ENCODE data around the gene ARFGEF2. TPM values are rescaled to one million over a fixed set of nuclear protein-coding genes. Genes with fewer than 3 reads are reported as not detected.

Gene ARFGEF2
- total RNA-seq, 3 donors from 2014 or later, result 46.2 to 73.8 (median 68.0) TPM

DNA sequence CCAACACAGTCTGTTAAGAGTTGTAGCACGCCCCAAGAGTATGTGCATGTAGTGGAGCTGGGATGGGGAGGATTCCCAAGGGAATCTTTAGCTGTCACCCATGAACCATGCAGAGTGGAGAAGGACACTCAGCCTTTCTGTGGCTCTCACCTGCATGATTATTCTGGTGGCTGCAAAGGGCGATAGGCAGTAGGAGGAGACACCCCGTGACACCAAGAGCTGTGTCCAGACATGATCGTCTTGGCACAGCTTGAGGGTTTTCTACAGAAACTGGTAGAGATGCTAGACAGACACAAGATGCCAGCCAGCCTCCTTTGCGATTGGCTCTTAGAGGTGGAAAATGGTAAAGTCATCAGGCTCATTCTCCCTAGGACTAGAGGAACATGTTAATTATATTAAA is 121.5 kb downstream of the ARFGEF2 start:
- ATAC-seq (no peak), DNase-seq (no peak)
- Histone ChIP-seq H3K4me1 (ENCODE audit: low read depth) (peaks cover 11% of the 10 kb centered on the region), H3K36me3 (ENCODE audit: low read depth) (no peaks in the 10 kb centered on the region), H3K4me3 (no peak overlapping the region), H3K9me3 (no peaks in the 10 kb centered on the region)
- no peak for TF ChIP-seq CTCF (IDR thresholded peaks at IDR 0.05)
- intact Hi-C loops (cut with DNase I, micrococcal nuclease), result no loop called here

DNA sequence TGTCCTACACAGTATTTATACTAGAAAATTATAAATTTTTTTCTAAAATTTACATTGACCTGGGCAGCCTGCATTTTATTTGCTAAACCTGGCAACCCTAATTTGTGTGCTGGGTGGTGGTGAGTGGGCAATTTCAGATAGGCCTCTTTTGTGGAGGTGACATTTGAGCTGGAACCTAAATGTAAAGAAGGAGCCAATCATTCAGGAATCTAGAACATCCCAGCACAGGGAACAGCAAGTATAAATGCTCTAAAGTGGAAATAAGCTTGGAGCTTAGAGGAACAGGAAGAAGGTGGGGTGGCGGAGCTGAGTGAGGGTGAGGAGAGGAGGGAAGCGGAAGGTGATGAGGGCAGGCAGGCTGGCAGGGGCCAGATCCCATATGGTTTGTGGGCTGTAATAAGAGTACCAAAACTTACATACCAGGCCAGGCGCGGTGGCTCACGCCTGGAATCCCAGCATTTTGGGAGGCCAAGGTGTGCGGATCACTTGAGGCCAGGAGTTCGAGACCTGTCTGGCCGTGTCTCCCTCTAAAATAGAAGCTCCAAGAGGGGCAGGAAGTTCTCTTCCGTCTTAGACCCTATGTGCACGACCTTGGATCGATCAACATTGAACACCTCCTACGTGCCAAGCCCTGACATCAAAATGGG is 124.1 kb downstream of the ARFGEF2 start:
- ATAC-seq, result no peak

GRCh38 chr20:49046087-49046900 is 124.8 kb downstream of the ARFGEF2 start, which contains the start of gene CSE1L:
CSE1L (plus strand) TSS chr20:49046312; CDS start chr20:49058464, 12,152 bp downstream.
- ATAC-seq (peak; percentile 96), DNase-seq (peak; percentile 94 to 97 (median 96))
- no peaks in the 10 kb centered on the region for H3K9me3 ChIP-seq
- H3K36me3 ChIP-seq (ENCODE audit: low read depth), result peaks cover 3% of the 10 kb centered on the region
- H3K4me1 ChIP-seq (ENCODE audit: low read depth), result peaks cover 11% of the 10 kb centered on the region
- intact Hi-C loops (cut with DNase I, micrococcal nuclease), result no loop called here
- H3K4me3 ChIP-seq, result peak within 1 kb of the TSS; percentile 98
- no peak for TF ChIP-seq CTCF (IDR thresholded peaks at IDR 0.05)

More for the DNA sequence above, 124.1 kb downstream of the ARFGEF2 start:
- Histone ChIP-seq H3K4me1 (ENCODE audit: low read depth) (peaks cover 11% of the 10 kb centered on the region), H3K36me3 (ENCODE audit: low read depth) (peaks cover 3% of the 10 kb centered on the region), H3K4me3 (no peak overlapping the region), H3K9me3 (no peaks in the 10 kb centered on the region)
- DNase-seq, result peak in 1 of 3 donors; percentile 69
- intact Hi-C loops (cut with DNase I, micrococcal nuclease), result no loop called here
- TF ChIP-seq CTCF (IDR thresholded peaks at IDR 0.05), result no peak

- no peak for TF ChIP-seq CTCF (IDR thresholded peaks at IDR 0.05)
- Histone ChIP-seq H3K9me3 (no peaks in the 10 kb centered on the region), H3K36me3 (ENCODE audit: low read depth) (peaks cover 3% of the 10 kb centered on the region), H3K4me3 (no peak overlapping the region), H3K4me1 (ENCODE audit: low read depth) (peaks cover 9% of the 10 kb centered on the region)
- no peak for ATAC-seq
- intact Hi-C loops (cut with DNase I, micrococcal nuclease), result no loop called here
- DNase-seq, result no peak
These were observed 130.8 kb downstream of the ARFGEF2 start for GRCh38 chr20:49052334-49052733.

DNA sequence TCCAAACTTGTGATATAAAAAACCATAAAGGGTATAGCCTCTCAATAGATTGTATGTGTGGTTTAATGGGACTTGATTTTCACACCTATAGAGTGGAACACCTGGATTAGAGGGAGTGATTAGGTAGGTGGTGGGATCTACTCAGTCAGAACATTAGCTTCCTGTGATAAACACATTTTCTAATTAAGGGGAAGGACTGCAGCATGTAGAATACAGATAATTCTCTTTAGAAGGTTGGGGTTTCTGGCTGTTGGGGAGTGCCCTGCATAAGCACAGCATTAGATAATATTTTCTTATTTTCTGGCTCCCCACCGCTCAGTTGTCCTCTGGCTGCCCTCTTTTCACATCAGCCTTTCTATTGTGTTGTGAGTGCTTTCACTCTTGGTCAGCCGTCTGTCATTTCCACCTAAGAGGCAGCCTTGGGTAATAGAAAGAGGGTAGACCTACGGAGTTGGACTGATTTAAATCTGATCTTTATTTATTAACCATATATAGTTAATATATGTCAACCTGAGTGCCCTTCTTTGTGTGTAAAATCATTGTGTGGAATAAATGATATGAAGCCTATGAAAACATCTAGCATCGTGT is 132.6 kb downstream of the ARFGEF2 start:
- ATAC-seq (no peak), DNase-seq (no peak)
- Histone ChIP-seq H3K9me3 (no peaks in the 10 kb centered on the region), H3K36me3 (ENCODE audit: low read depth) (peaks cover 3% of the 10 kb centered on the region), H3K4me1 (ENCODE audit: low read depth) (peaks cover 3% of the 10 kb centered on the region), H3K4me3 (no peak overlapping the region)
- intact Hi-C loops (cut with DNase I, micrococcal nuclease), result no loop called here
- TF ChIP-seq CTCF (IDR thresholded peaks at IDR 0.05), result no peak
